ENCODE measurements around the gene GALNTL6.

GALNTL6 gene

GRCh38 chr4:173044340-173044739 is 1231.1 kb downstream of the GALNTL6 start:
- no peak for DNase-seq

DNA sequence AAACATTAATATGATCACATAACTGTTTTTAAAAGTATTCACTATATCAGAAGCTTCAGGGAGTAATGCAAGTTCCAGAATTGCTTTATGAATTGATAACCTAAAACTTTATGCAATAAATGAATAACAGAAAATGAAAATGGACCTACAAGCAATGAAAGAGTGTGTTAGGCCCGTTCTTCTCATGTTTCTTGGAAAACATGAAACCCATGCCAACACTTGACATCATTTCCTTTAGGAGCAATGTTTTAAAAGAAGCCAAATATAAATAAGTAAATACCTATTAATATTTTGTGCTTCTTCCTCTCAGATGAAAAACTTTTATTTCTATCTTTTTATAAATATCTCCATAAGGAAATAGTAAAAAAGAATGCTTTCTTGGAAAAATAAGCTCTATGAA is 1232.4 kb downstream of the GALNTL6 start:
- no peak for DNase-seq

DNA sequence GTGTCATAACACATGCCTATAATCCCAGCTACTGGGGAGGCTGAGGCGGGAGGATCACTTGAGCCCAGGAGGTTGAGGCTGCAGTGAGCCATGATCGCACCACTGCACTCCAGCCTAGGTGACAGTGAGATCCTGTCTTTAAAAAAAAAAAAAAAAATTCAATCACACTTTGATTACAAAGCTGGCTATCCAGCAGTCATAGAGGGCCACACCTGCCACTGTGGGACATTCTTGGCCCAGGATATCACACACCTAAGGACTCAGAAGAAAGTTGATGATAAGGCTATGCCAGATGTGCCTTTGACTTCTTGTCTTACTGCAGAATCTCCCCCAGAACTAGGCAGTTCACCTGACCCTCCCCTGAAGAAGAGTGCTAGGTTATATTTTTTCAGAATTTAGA is 1232.9 kb downstream of the GALNTL6 start:
- no peak for DNase-seq

GRCh38 chr4:173046818-173047217 is 1233.6 kb downstream of the GALNTL6 start:
- no peak for DNase-seq

DNA sequence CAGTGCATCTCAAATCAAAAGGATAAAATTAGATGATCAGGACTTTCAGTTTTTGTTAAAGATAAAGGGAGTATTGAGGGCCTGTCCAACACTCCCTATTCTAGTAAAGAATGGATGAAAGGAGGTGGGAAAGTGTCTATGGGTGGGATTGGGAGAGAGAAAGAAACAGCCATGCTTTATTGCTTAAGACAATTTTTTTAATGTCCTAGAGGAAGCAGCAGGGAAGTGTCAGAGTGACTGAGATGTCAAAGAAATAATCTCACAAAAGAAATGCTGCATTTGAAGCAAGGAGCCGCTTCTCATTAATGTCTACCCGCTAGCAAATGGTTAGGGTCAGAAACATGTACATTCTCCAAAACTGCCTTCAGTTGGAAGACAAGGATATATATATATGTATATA is 1238.0 kb downstream of the GALNTL6 start:
- no peak for DNase-seq

- DNase-seq, result no peak
Measured at GRCh38 chr4:173051716-173052115, 1238.5 kb downstream of the GALNTL6 start.

- DNase-seq, result no peak
Measured at GRCh38 chr4:173052439-173052838, 1239.2 kb downstream of the GALNTL6 start.

DNA sequence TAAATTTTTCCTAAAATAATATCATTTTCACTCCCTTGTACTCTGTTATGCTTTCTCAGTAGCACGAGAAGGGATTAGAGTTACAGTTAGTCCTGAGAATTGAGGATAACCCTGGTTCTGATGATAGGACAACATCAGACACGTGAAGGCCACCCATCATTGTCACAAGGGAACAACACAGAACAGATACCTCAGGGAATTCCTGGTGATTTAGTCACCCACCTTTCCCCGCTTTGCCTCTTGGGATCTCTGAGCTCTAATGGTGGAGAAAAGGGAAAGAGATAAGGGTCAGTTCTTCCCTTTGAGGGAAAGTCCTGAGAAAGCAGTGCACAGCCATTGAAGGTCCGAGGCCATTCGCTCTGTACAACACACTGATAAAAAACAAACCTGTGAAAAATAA is 1243.1 kb downstream of the GALNTL6 start:
- DNase-seq, result no peak

DNA sequence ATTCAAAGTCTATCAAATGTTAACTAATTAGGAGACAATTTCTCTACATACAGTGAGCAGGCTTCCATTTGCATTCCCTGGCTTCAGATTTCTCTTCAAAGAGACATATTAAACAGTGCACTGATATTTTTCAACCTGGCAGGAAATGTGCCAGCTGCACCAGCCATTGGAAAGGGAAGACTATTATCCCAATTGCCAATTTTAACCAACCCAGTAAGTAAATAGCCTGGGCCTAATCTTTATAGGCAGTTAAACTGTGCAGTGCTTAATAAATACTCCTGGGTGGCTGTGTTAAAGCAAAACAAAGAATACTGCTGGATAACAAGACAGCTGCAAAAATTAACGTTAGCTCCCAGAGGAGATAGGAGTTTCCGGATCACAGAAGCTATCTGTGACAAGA is 1243.5 kb downstream of the GALNTL6 start:
- no peak for DNase-seq

GRCh38 chr4:173057442-173057841 is 1244.2 kb downstream of the GALNTL6 start:
- DNase-seq, result no peak

DNA sequence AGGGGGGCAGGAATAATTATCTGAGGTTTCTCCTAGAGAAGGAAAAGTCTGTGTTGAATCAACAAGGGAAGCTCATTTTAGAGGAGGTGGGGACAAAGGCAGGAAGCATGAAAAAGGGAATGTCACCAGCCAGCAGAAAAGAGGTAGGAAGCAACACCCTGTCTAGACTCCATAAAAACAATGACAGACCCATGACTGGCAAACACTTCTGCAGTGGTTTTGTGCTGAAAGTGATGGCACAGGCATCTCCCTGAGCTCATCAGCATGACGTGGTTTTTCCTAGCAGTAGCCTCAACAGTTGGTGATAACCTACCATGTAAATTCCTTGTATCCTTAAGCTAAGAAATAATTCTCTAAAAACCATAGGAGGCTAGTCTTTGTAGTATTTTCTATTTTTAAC is 1244.7 kb downstream of the GALNTL6 start:
- no peak for DNase-seq

DNA sequence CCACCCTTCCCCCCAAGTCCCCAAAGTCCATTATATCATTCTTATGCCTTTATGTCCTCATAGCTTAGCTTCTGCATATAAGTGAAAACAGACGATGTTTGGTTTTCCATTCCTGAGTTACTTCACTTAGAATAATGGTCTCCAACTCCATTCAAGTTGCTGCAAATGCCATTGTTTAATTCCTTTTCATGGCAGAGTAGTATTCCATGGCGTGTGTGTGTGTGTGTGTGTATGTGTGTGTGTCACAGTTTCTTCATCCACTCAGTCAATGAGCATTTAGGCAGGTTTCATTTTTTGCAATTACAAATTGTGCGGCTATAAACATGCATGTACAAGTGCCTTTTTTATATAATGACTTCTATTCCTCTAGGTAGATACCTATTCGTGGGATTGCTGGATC is 1248.0 kb downstream of the GALNTL6 start:
- DNase-seq, result no peak

GRCh38 chr4:173073939-173074500 is 1260.8 kb downstream of the GALNTL6 start:
- no peak for DNase-seq

- DNase-seq, result peak; percentile 77 to 79
Measured at GRCh38 chr4:173074501-173074946, 1261.3 kb downstream of the GALNTL6 start.

DNA sequence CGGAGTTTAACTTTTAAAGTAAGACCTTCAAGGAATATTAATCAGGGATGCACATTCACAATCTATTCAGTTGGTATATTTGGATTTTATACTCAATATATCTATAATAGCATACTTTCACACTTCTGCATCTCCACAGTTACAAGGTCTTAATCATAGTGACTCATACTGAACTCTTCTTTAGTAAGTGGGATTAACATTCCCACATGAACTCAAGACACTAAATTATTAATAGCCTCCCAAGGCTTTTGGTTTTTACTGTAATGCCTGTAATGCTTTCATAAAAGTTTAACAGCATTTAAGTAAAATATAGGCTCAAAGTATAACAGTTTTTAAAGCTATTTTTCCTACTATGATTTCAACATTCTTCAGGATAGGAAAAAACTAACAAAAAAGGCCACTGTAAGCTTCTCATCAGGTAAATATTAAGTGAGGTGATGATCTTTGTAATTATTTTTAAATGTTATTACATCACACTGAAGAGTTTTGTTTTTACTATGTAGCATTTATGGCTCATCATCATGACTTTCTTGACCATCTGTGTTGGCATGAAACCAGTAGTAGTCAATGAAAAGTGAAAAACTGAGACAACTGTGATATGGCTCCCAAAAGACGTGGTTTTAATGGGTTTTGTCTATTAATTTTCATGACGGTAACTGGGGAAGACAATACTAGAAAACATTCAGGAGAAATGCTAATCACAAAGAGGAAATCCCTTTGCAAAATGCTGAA is 1263.9 kb downstream of the GALNTL6 start:
- DNase-seq, result no peak

GRCh38 chr4:173088144-173088543 is 1274.9 kb downstream of the GALNTL6 start:
- no peak for DNase-seq

Measured in AML-193 (cell line).